ENCODE results near the gene MALAT1.

DNA sequence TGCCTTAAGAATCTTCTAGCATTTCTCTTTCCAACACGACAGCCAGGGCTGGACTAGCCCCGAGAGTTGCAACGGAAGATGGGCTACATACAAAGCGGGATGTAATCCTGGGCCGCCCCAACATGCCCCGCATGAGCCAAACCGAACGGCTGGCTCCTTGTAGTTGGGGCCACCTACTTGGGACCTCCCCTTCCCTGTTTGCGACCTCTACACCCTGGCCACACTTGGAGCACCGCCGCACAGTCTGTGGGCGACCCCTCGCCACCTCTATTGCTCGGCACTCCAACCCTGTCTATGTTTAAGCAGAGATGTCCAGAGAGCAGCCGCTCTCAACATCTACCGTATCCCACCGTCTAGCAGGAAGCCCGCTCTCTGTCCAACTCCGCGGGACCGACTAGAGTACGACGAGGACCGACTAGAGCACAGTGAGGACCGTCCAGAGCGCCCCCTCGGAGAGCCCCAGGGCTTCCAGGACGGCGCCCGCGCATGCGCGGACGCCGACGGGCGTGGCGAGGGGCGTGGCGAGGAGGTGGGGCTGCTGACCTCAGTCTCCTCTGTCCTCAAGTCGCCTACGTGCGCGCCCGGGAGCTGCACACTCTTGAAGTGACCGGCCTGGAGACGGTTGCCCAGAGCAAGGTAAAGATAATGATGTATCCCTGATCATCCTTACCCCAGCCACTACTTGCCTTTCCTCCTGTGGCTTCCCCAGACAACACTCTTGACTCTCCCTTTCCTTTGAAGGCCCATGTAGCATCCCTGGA is 44.0 kb upstream of the MALAT1 start:
- TF ChIP-seq, protein P1, sequence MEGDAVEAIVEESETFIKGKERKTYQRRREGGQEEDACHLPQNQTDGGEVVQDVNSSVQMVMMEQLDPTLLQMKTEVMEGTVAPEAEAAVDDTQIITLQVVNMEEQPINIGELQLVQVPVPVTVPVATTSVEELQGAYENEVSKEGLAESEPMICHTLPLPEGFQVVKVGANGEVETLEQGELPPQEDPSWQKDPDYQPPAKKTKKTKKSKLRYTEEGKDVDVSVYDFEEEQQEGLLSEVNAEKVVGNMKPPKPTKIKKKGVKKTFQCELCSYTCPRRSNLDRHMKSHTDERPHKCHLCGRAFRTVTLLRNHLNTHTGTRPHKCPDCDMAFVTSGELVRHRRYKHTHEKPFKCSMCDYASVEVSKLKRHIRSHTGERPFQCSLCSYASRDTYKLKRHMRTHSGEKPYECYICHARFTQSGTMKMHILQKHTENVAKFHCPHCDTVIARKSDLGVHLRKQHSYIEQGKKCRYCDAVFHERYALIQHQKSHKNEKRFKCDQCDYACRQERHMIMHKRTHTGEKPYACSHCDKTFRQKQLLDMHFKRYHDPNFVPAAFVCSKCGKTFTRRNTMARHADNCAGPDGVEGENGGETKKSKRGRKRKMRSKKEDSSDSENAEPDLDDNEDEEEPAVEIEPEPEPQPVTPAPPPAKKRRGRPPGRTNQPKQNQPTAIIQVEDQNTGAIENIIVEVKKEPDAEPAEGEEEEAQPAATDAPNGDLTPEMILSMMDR (IDR thresholded peaks at IDR 0.05), result no peak
- TF ChIP-seq EP300 (IDR thresholded peaks at IDR 0.05) (no peak), POLR2A (IDR thresholded peaks at IDR 0.05) (peak; percentile 89)
